Caco-2 (cell line): ENCODE data around the gene CCDC63. TPM values are rescaled to one million over a fixed set of nuclear protein-coding genes. Genes with fewer than 3 reads are reported as not detected.

ENCODE experiments used
- BruUV-seq: library from RNA; stranded (reverse); fragments of 400-500 nt; replicated peaks from 2 replicates; lab custom pipeline; 2021; lab: Mats Ljungman, UMichigan
- CTCF ChIA-PET: fragments of 300-600 bp; sonication (Branson Sonifier 250); formaldehyde crosslinking; loops from one replicate; lab custom pipeline; 2022; ENCODE audit warnings: antibody characterized with exemption; lab: Charles Lee
- POLR2A ChIA-PET: fragments of 300-600 bp; sonication (Branson Sonifier 250); formaldehyde crosslinking; loops from one replicate; lab custom pipeline; 2022; ENCODE audit warnings: antibody characterized with exemption; lab: Charles Lee
- DNase-seq, 2 experiments: peaks; one replicate each; pipeline versions ENCODE4 v3.0.0 to v3.0.0-alpha.2; 2020 to 2022
- H3K27me3 ChIP-seq: replicated peaks from 2 replicates; pipeline ENCODE4 v1.6.0; 2011; ENCODE audit warnings: low read length; ENCODE audit not compliant: control insufficient read depth, insufficient read depth
- H3K36me3 ChIP-seq: 2 replicates; pipeline ENCODE4 v1.5.1; 2011; ENCODE audit warnings: low read length; ENCODE audit not compliant: control insufficient read depth, insufficient read depth
- H3K4me1 ChIP-seq: fragments of 250-450 bp; sonication (Bioruptor Pico); 2 replicates; pipeline ENCODE4 v1.5.1; 2020; ENCODE audit warnings: mild to moderate bottlenecking
- H3K4me3 ChIP-seq: 2 replicates; pipeline ENCODE4 v1.5.1; 2011; ENCODE audit warnings: low read depth, mild to moderate bottlenecking, control low read depth, low read length
- H3K9me3 ChIP-seq: fragments of 250-450 bp; sonication (Bioruptor Pico); 2 replicates; pipeline ENCODE4 v1.5.1; 2020; ENCODE audit warnings: mild to moderate bottlenecking, moderate library complexity
- H3K27ac Mint-ChIP-seq: one replicate; pipeline ENCODE4 v1.8.0; 2022; ENCODE audit warnings: mixed read lengths; ENCODE audit not compliant: unreplicated experiment
- H3K27me3 Mint-ChIP-seq: one replicate; pipeline ENCODE4 v1.8.0; 2022; ENCODE audit warnings: mixed read lengths; ENCODE audit not compliant: insufficient read depth, unreplicated experiment
- H3K36me3 Mint-ChIP-seq: one replicate; pipeline ENCODE4 v1.8.0; 2022; ENCODE audit warnings: mild to moderate bottlenecking, mixed read lengths; ENCODE audit not compliant: insufficient read depth, unreplicated experiment
- H3K4me1 Mint-ChIP-seq: one replicate; pipeline ENCODE4 v1.8.0; 2022; ENCODE audit warnings: low read depth, mixed read lengths; ENCODE audit not compliant: unreplicated experiment
- H3K4me3 Mint-ChIP-seq: one replicate; pipeline ENCODE4 v1.8.0; 2022; ENCODE audit warnings: mild to moderate bottlenecking, moderate library complexity, mixed read lengths; ENCODE audit not compliant: unreplicated experiment
- H3K9me3 Mint-ChIP-seq: one replicate; pipeline ENCODE4 v1.8.0; 2022; ENCODE audit warnings: mixed read lengths; ENCODE audit not compliant: unreplicated experiment
- CTCF ChIP-seq, 2 experiments: fragments of 200-600 bp in 1 of 2; IDR thresholded peaks; 1 replicate in 1 of 2; 2 replicates in 1 of 2; pipeline versions ENCODE4 v1.5.1 to v1.8.0; 2011 to 2022; ENCODE audit warnings: antibody characterized with exemption in 1 of 2, control low read depth in 1 of 2, inconsistent platforms in 1 of 2, low read depth in 1 of 2, low read length in 1 of 2, mild to moderate bottlenecking in 1 of 2, moderate library complexity in 1 of 2; ENCODE audit not compliant: insufficient read depth in 1 of 2, severe bottlenecking in 1 of 2, unreplicated experiment in 1 of 2
- intact Hi-C: fragments of 100-400 bp; cut with micrococcal nuclease; formaldehyde crosslinking; loops from one replicate; pipeline ENCODE4 v1.10.0; 2022; ENCODE audit not compliant: unreplicated experiment
- total RNA-seq: library from RNA; stranded (reverse); gene quantifications from 2 replicates; pipeline ENCODE4 v1.2.3, GENCODE V29; 2022

Gene CCDC63
- total RNA-seq, 1 experiment from 2014 or later = not detected

GRCh38 chr12:110849748-110850403 is 3.1 kb downstream of the CCDC63 start:
- Mint-ChIP-seq H3K9me3 (no peaks in the 10 kb centered on the region), H3K27ac (no peak overlapping the region), H3K4me3 (no peak overlapping the region), H3K27me3 (peaks cover 11% of the 10 kb centered on the region), H3K36me3 (no peaks in the 10 kb centered on the region), H3K4me1 (no peaks in the 10 kb centered on the region)
- H3K9me3 ChIP-seq = no peaks in the 10 kb centered on the region
- TF ChIP-seq CTCF (IDR thresholded peaks at IDR 0.05; ENCODE audit: insufficient read depth in 1 of 2, low read depth in 1 of 2, low read length in 1 of 2, severe bottlenecking in 1 of 2, unreplicated experiment in 1 of 2) = no peak
- ChIA-PET CTCF (no interaction called here), POLR2A (no interaction called here)
- no TSS peak for BruUV-seq
- no peak overlapping the region for H3K4me3 ChIP-seq
- intact Hi-C loops = no loop called here
- no peaks in the 10 kb centered on the region for H3K4me1 ChIP-seq
- no peak for DNase-seq
- no peaks in the 10 kb centered on the region for H3K27me3 ChIP-seq
- H3K36me3 ChIP-seq = no peaks in the 10 kb centered on the region

- Histone ChIP-seq H3K4me3 (no peak overlapping the region), H3K36me3 (no peaks in the 10 kb centered on the region), H3K27me3 (no peaks in the 10 kb centered on the region), H3K4me1 (no peaks in the 10 kb centered on the region), H3K9me3 (no peaks in the 10 kb centered on the region)
- no TSS peak for BruUV-seq
- no peak for TF ChIP-seq CTCF (IDR thresholded peaks at IDR 0.05; ENCODE audit: insufficient read depth in 1 of 2, low read depth in 1 of 2, low read length in 1 of 2, severe bottlenecking in 1 of 2, unreplicated experiment in 1 of 2)
- DNase-seq = no peak
- intact Hi-C loops = no loop called here
- H3K4me3 Mint-ChIP-seq = no peak overlapping the region
- no peaks in the 10 kb centered on the region for H3K36me3 Mint-ChIP-seq
- H3K27ac Mint-ChIP-seq = no peak overlapping the region
- POLR2A ChIA-PET = no interaction called here
- no peaks in the 10 kb centered on the region for H3K9me3 Mint-ChIP-seq
- H3K27me3 Mint-ChIP-seq = peaks cover 11% of the 10 kb centered on the region
- H3K4me1 Mint-ChIP-seq = no peaks in the 10 kb centered on the region
- CTCF ChIA-PET = no interaction called here
These were observed 4.0 kb downstream of the CCDC63 start for GRCh38 chr12:110850762-110851161.

- no peaks in the 10 kb centered on the region for H3K27me3 ChIP-seq
- H3K36me3 ChIP-seq = no peaks in the 10 kb centered on the region
- intact Hi-C loops = no loop called here
- no peak for DNase-seq
- ChIA-PET CTCF (no interaction called here), POLR2A (no interaction called here)
- Mint-ChIP-seq H3K27me3 (peaks cover 5% of the 10 kb centered on the region), H3K9me3 (no peaks in the 10 kb centered on the region), H3K4me1 (no peaks in the 10 kb centered on the region), H3K4me3 (no peak overlapping the region), H3K36me3 (no peaks in the 10 kb centered on the region), H3K27ac (no peak overlapping the region)
- no peaks in the 10 kb centered on the region for H3K9me3 ChIP-seq
- no peak overlapping the region for H3K4me3 ChIP-seq
- no peak for TF ChIP-seq CTCF (IDR thresholded peaks at IDR 0.05; ENCODE audit: insufficient read depth in 1 of 2, low read depth in 1 of 2, low read length in 1 of 2, severe bottlenecking in 1 of 2, unreplicated experiment in 1 of 2)
- BruUV-seq = no TSS peak
- no peaks in the 10 kb centered on the region for H3K4me1 ChIP-seq
These were observed 7.0 kb downstream of the CCDC63 start for GRCh38 chr12:110853836-110854235.
